C4-2B (cell line): Measurements from ENCODE around the gene DPF3.

ENCODE experiments used
- H3K27ac ChIP-seq: fragments of 450-650 bp; 2 replicates; pipeline ENCODE4 v1.5.1; 2017
- CTCF ChIP-seq: fragments of 450-650 bp; conservative IDR thresholded peaks from 2 replicates; pipeline ENCODE4 v1.5.1; 2017; ENCODE audit warnings: mild to moderate bottlenecking
- ZFX ChIP-seq: fragments of 450-650 bp; IDR thresholded peaks from 2 replicates; pipeline ENCODE4 v1.6.1; 2017

The DPF3 gene

GRCh38 chr14:72787841-72788240 lies 106.1 kb downstream of the DPF3 start:
- H3K27ac ChIP-seq: no peak overlapping the region
- TF ChIP-seq ZFX (no peak), CTCF (no peak)

DNA sequence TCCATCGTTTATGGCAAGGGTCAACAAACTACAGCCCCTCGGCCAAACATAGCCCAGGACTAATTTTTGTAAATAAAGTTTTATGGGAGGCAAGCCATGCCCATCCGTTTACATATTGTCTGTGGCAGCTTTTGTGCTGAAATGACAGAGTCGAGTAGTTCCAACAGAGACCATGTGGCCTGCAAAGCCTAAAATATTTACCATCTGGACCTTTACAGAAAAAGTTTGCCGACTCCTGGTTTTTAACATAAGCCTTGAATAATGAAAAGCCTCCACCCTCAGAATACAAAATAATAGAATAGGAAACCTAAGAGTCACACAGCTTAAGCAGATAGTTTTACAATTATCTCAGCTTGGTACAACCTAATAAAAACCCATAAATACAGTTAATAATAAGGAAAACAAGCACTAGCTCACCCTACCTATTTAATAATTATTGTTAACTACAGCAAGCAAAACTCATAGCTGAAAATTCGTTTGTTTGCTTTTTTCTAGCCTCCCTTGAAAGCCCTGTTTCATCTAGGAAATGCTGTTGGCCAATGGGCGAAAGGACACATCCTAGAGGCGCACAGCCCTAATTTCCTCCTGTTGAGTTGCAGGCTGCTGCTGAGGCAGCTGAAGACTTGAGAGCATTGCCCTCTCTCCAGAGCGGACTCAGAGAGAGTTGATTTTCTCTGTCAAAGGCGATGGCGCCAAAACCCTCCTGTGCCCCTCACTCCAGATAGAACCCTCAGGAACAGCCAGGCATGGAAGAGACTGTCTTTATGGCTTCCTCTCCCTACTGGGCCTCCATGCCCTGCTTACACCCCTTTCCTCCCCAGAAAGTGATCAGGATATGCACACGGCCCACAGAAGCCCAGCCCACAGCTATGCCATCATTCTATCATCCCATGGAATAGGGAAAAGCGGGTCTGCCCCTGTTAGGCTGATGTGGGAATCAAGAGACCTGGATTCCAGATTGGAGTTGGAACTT lies 107.2 kb downstream of the DPF3 start:
- no peak overlapping the region for H3K27ac ChIP-seq
- TF ChIP-seq CTCF (no peak), ZFX (no peak)

GRCh38 chr14:72783741-72784140 lies 110.2 kb downstream of the DPF3 start:
- TF ChIP-seq ZFX: no peak
- no peak for TF ChIP-seq CTCF
- H3K27ac ChIP-seq: no peak overlapping the region

- H3K27ac ChIP-seq: no peak overlapping the region
- no peak for TF ChIP-seq ZFX
- TF ChIP-seq CTCF: no peak
Observed at GRCh38 chr14:72782817-72783216, 111.1 kb downstream of the DPF3 start.

DNA sequence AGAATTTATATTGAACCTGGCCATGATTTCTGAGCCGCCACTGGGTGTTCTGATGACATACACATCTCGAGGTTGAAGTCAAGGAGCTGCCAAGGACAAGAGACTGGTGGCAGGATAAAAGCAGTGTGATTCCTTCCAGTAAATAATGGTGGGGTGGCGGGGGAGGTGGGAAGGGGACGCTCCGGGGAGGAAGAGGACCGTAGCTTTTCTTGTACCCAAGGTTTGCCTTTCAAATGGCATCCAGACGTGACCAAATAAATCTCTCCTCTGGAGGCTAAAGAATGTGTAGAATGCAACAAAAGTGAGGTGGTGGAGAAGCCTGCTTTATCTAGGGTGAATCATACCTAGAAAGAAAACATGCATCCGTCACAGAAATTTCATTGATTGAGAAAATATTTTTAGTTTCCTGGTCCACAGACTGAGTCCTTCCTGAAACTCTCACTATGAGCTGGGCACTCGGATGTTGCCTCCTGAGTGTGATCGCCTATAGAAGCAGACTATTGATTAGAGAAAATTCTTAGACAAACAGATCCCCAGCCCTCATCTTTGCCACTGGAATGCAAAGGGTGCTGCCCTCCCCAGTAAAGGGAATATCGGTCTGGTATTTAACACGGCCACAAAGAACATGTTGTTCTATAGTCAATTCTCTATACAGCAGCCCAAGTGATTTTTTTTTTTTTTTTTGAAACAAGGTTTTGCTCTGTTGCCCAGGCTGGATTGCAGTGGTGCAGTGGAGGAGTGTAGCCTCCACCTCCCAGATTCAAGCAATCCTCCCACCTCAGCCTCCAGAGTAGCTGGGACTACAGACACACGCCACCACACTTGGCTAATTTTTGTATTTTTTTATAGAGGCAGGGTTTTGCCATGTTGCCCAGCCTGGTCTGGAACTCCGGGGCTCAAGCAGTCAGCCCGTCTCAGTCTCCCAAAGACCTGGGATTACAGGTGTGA lies 112.1 kb downstream of the DPF3 start:
- no peak overlapping the region for H3K27ac ChIP-seq
- TF ChIP-seq ZFX (no peak), CTCF (no peak)

- H3K27ac ChIP-seq: no peak overlapping the region
- TF ChIP-seq ZFX: no peak
- TF ChIP-seq CTCF: no peak
Observed at GRCh38 chr14:72780751-72781150, 113.2 kb downstream of the DPF3 start.

DNA sequence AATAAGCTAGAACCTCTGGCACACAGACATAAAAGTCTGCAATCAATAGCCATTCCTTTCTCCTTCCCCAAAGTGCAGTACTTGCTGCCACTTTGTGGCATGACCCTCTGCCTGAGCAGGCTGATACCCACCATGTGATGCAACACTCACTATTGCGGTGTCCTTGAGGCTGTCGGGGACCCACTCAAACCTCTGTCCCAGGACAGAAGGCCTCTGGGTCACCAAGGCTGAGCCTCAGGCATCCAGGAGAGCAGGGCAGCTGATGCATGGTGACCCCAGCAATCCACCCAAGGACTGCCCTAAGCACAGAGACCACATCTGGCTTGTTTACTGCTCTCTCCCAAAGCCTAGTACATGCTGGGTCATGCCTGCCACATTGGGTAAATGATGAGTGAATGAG lies 114.2 kb downstream of the DPF3 start:
- no peak overlapping the region for H3K27ac ChIP-seq
- no peak for TF ChIP-seq CTCF
- no peak for TF ChIP-seq ZFX
